HEK293 (cell line): ENCODE data around the gene PLCH2.

Experiments
- CTCF ChIA-PET: fragments of 350-600 bp; formaldehyde crosslinking; extraction: SDS; loops from one replicate; lab custom pipeline; 2021; ENCODE audit warnings: antibody characterized with exemption; lab: Yijun Ruan, JAX
- POLR2A ChIA-PET: fragments of 300-600 bp; formaldehyde crosslinking; extraction: SDS; loops from one replicate; lab custom pipeline; 2020; ENCODE audit warnings: antibody characterized with exemption, inconsistent platforms; lab: Yijun Ruan, JAX
- H3K27ac ChIP-seq: fragments of 200-500 bp; sonication (Bioruptor generic); 2 replicates; pipeline ENCODE4 v1.5.1; 2014; ENCODE audit warnings: low read depth, low read length, control low read depth, inconsistent platforms; ENCODE audit errors: extremely low read depth
- H3K36me3 ChIP-seq, 2 experiments: fragments of 200-500 bp in 1 of 2; sonication (Bioruptor generic) in 1 of 2; 1 replicate in 1 of 2; 2 replicates in 1 of 2; pipeline ENCODE4 v1.5.1; 2014 to 2017; ENCODE audit warnings: inconsistent platforms in 2 of 2, low read length in 2 of 2; ENCODE audit not compliant: control insufficient read depth in 2 of 2, insufficient read depth in 1 of 2
- H3K4me1 ChIP-seq: fragments of 200-500 bp; sonication (Bioruptor generic); 2 replicates; pipeline ENCODE4 v1.5.1; 2014; ENCODE audit warnings: mild to moderate bottlenecking, low read length, inconsistent platforms; ENCODE audit not compliant: control insufficient read depth, insufficient read depth
- H3K4me3 ChIP-seq: 2 replicates; pipeline ENCODE4 v1.5.1; 2011; ENCODE audit warnings: low read depth, mild to moderate bottlenecking, control low read depth, low read length, moderate library complexity
- H3K9me3 ChIP-seq: fragments of 200-500 bp; sonication (Bioruptor generic); 2 replicates; pipeline ENCODE4 v1.5.1; 2014; ENCODE audit warnings: low read depth, low read length, inconsistent platforms; ENCODE audit not compliant: control insufficient read depth, insufficient read depth
- GLIS1 ChIP-seq: fragments of 450-650 bp; formaldehyde crosslinking; IDR thresholded peaks from 2 replicates; pipeline ENCODE4 v1.5.1; 2016; ENCODE audit warnings: missing biosample characterization, missing genetic modification characterization
- GLIS2 ChIP-seq: fragments of 450-650 bp; formaldehyde crosslinking; IDR thresholded peaks from 2 replicates; pipeline ENCODE4 v1.5.1; 2016; ENCODE audit warnings: missing biosample characterization, missing genetic modification characterization
- HOXA7 ChIP-seq: sonication (generic); formaldehyde crosslinking; IDR thresholded peaks from 2 replicates; pipeline ENCODE4 v1.8.1; 2022; ENCODE audit warnings: missing genetic modification reagents, borderline replicate concordance
- KLF16 ChIP-seq: fragments of 450-650 bp; formaldehyde crosslinking; IDR thresholded peaks from 2 replicates; pipeline ENCODE4 v1.5.1; 2017; ENCODE audit warnings: missing biosample characterization, missing genetic modification characterization
- REPIN1 ChIP-seq: fragments of 450-650 bp; formaldehyde crosslinking; IDR thresholded peaks from 2 replicates; pipeline ENCODE4 v1.5.1; 2017; ENCODE audit warnings: missing biosample characterization, missing genetic modification characterization, low read depth
- SCRT2 ChIP-seq: fragments of 450-650 bp; formaldehyde crosslinking; IDR thresholded peaks from 2 replicates; pipeline ENCODE4 v1.5.1; 2016; ENCODE audit warnings: missing biosample characterization, missing genetic modification characterization
- SETDB1 ChIP-seq: IDR thresholded peaks from one replicate; pipeline ENCODE4 v1.6.1; 2017; ENCODE audit warnings: mild to moderate bottlenecking, low read length, moderate library complexity, mixed read lengths; ENCODE audit not compliant: insufficient read length
- SP3 ChIP-seq: fragments of 450-650 bp; formaldehyde crosslinking; IDR thresholded peaks from 2 replicates; pipeline ENCODE4 v1.5.1; 2016; ENCODE audit warnings: missing biosample characterization, missing genetic modification characterization
- ZBTB11 ChIP-seq: fragments of 450-650 bp; formaldehyde crosslinking; conservative IDR thresholded peaks from 2 replicates; pipeline ENCODE4 v1.5.1; 2016; ENCODE audit warnings: low read depth, missing biosample characterization, missing genetic modification characterization
- ZBTB20 ChIP-seq: fragments of 450-650 bp; formaldehyde crosslinking; IDR thresholded peaks from 2 replicates; pipeline ENCODE4 v1.5.1; 2016; ENCODE audit warnings: missing biosample characterization, missing genetic modification characterization
- ZFHX2 ChIP-seq: fragments of 450-650 bp; formaldehyde crosslinking; conservative IDR thresholded peaks from 2 replicates; pipeline ENCODE4 v1.5.1; 2016; ENCODE audit warnings: missing biosample characterization, missing genetic modification characterization
- ZFP69B ChIP-seq: fragments of 450-650 bp; formaldehyde crosslinking; IDR thresholded peaks from 2 replicates; pipeline ENCODE4 v1.5.1; 2016; ENCODE audit warnings: missing biosample characterization, missing genetic modification characterization
- ZNF202 ChIP-seq: fragments of 450-650 bp; formaldehyde crosslinking; IDR thresholded peaks from 2 replicates; pipeline ENCODE4 v1.5.1; 2016; ENCODE audit warnings: missing biosample characterization, missing genetic modification characterization, borderline replicate concordance
- ZNF223 ChIP-seq: fragments of 450-650 bp; formaldehyde crosslinking; IDR thresholded peaks from 2 replicates; pipeline ENCODE4 v1.5.1; 2016; ENCODE audit warnings: missing biosample characterization, missing genetic modification characterization
- ZNF335 ChIP-seq: fragments of 450-650 bp; formaldehyde crosslinking; conservative IDR thresholded peaks from 2 replicates; pipeline ENCODE4 v1.5.1; 2016; ENCODE audit warnings: missing biosample characterization, missing genetic modification characterization
- ZNF362 ChIP-seq: fragments of 450-650 bp; formaldehyde crosslinking; IDR thresholded peaks from 2 replicates; pipeline ENCODE4 v1.5.1; 2016; ENCODE audit warnings: missing biosample characterization, missing genetic modification characterization
- ZNF514 ChIP-seq: fragments of 450-650 bp; formaldehyde crosslinking; IDR thresholded peaks from 2 replicates; pipeline ENCODE4 v1.5.1; 2016; ENCODE audit warnings: missing biosample characterization, missing genetic modification characterization
- ZNF548 ChIP-seq: fragments of 450-650 bp; formaldehyde crosslinking; IDR thresholded peaks from 2 replicates; pipeline ENCODE4 v1.5.1; 2016; ENCODE audit warnings: missing biosample characterization, missing genetic modification characterization
- ZNF558 ChIP-seq: fragments of 450-650 bp; formaldehyde crosslinking; IDR thresholded peaks from 2 replicates; pipeline ENCODE4 v1.5.1; 2016; ENCODE audit warnings: missing biosample characterization, missing genetic modification characterization
- ZNF600 ChIP-seq: fragments of 450-650 bp; formaldehyde crosslinking; IDR thresholded peaks from 2 replicates; pipeline ENCODE4 v1.5.1; 2016; ENCODE audit warnings: missing biosample characterization, missing genetic modification characterization
- ZNF629 ChIP-seq: fragments of 450-650 bp; formaldehyde crosslinking; IDR thresholded peaks from 2 replicates; pipeline ENCODE4 v1.5.1; 2017; ENCODE audit warnings: missing biosample characterization, missing genetic modification characterization
- ZNF670 ChIP-seq: fragments of 450-650 bp; formaldehyde crosslinking; IDR thresholded peaks from 2 replicates; pipeline ENCODE4 v1.5.1; 2016; ENCODE audit warnings: missing biosample characterization, missing genetic modification characterization, low read depth
- ZNF704 ChIP-seq: fragments of 450-650 bp; formaldehyde crosslinking; IDR thresholded peaks from 2 replicates; pipeline ENCODE4 v1.5.1; 2016; ENCODE audit warnings: missing biosample characterization, missing genetic modification characterization
- TF ChIP-seq, protein P1 (sequence below): fragments of 450-650 bp; formaldehyde crosslinking; IDR thresholded peaks from 2 replicates; pipeline ENCODE4 v1.5.1; 2017; ENCODE audit warnings: missing biosample characterization, mild to moderate bottlenecking, missing genetic modification characterization, moderate library complexity
- TF ChIP-seq, protein P2 (sequence below): fragments of 450-650 bp; formaldehyde crosslinking; IDR thresholded peaks from 2 replicates; pipeline ENCODE4 v1.5.1; 2017; ENCODE audit warnings: missing biosample characterization, missing genetic modification characterization

PLCH2 gene

GRCh38 chr1:2483970-2484369 is 7.9 kb downstream of the PLCH2 start (continued):
- TF ChIP-seq ZBTB11 (tag by site-specific recombination) (no peak), ZBTB20 (tag by site-specific recombination) (no peak), ZNF600 (no peak), GLIS2 (peak; percentile 33; the same call in 1 of the 2 replicates), SCRT2 (no peak), ZNF670 (tag by site-specific recombination) (no peak), ZFHX2 (tag by site-specific recombination) (peak; percentile 99)
- TF ChIP-seq, all 188 proteins: peak for 4

DNA sequence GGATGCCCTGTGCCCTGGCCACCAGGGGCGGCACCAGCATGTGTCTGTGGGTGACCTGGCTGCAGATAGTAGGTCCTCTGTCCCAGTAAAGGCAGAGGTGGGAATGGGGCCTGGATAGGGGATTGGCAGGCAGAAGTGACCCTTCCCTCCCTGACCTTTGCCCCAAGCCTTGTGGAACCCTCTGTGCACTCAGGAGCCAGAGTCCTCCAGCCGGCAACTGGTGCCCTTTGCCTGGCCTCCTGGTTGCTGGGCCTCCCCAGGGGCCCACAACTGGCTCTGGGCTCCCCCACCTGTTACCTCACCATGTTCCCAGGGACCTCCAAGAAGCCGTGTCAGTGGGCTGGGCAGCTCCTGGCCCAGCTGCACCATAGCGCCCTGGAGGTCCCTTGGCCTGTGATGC is 10.0 kb downstream of the PLCH2 start:
- POLR2A ChIA-PET, result no interaction called here
- H3K4me3 ChIP-seq, result no peak overlapping the region
- no peaks in the 10 kb centered on the region for H3K4me1 ChIP-seq
- CTCF ChIA-PET, result interaction anchor here (0.7 kb wide), 1 partner anchor 864 kb away, joined by 3 read pairs; no protein-coding TSS in a partner anchor
- TF ChIP-seq SCRT2, result 0 out of 2 replicates have a peak, but pooled peaks have one; percentile 26
- TF ChIP-seq KLF16 (tag by site-specific recombination), result no peak
- TF ChIP-seq ZNF514 (tag by site-specific recombination), result no peak
- TF ChIP-seq GLIS1 (tag by site-specific recombination), result peak; percentile 21
- TF ChIP-seq, all 188 proteins: peak for 2
- Histone ChIP-seq H3K36me3 (no peaks in the 10 kb centered on the region), H3K9me3 (no peaks in the 10 kb centered on the region), H3K27ac (no peak overlapping the region)

GRCh38 chr1:2486558-2486957 is 10.5 kb downstream of the PLCH2 start:
- CTCF ChIA-PET, result interaction anchor here (0.7 kb wide), 1 partner anchor 863 kb away, joined by 3 read pairs; no protein-coding TSS in a partner anchor
- no peak overlapping the region for H3K27ac ChIP-seq
- H3K36me3 ChIP-seq, result no peaks in the 10 kb centered on the region
- H3K4me1 ChIP-seq, result no peaks in the 10 kb centered on the region
- POLR2A ChIA-PET, result interaction anchor here (1.1 kb wide), 1 partner anchor 40 kb away, joined by 3 read pairs; the partner anchor contains the start of gene PANK4
- no peak overlapping the region for H3K4me3 ChIP-seq
- no peaks in the 10 kb centered on the region for H3K9me3 ChIP-seq
- TF ChIP-seq ZNF548 (tag by site-specific recombination) (no peak), ZNF704 (no peak), ZNF335 (tag by site-specific recombination) (no peak), ZFP69B (tag by site-specific recombination) (no peak), REPIN1 (tag by site-specific recombination) (no peak), ZNF223 (tag by site-specific recombination) (no peak), SP3 (tag by site-specific recombination) (no peak), SETDB1 (no peak), ZNF202 (tag by site-specific recombination) (no peak), HOXA7 (CRISPR knock-in tag) (no peak), ZNF629 (tag by site-specific recombination) (no peak), ZNF558 (tag by site-specific recombination) (no peak), ZNF362 (no peak)
- TF ChIP-seq, protein P1, sequence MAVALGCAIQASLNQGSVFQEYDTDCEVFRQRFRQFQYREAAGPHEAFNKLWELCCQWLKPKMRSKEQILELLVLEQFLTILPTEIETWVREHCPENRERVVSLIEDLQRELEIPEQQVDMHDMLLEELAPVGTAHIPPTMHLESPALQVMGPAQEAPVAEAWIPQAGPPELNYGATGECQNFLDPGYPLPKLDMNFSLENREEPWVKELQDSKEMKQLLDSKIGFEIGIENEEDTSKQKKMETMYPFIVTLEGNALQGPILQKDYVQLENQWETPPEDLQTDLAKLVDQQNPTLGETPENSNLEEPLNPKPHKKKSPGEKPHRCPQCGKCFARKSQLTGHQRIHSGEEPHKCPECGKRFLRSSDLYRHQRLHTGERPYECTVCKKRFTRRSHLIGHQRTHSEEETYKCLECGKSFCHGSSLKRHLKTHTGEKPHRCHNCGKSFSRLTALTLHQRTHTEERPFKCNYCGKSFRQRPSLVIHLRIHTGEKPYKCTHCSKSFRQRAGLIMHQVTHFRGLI (tag by site-specific recombination), result no peak
- TF ChIP-seq, protein P2, sequence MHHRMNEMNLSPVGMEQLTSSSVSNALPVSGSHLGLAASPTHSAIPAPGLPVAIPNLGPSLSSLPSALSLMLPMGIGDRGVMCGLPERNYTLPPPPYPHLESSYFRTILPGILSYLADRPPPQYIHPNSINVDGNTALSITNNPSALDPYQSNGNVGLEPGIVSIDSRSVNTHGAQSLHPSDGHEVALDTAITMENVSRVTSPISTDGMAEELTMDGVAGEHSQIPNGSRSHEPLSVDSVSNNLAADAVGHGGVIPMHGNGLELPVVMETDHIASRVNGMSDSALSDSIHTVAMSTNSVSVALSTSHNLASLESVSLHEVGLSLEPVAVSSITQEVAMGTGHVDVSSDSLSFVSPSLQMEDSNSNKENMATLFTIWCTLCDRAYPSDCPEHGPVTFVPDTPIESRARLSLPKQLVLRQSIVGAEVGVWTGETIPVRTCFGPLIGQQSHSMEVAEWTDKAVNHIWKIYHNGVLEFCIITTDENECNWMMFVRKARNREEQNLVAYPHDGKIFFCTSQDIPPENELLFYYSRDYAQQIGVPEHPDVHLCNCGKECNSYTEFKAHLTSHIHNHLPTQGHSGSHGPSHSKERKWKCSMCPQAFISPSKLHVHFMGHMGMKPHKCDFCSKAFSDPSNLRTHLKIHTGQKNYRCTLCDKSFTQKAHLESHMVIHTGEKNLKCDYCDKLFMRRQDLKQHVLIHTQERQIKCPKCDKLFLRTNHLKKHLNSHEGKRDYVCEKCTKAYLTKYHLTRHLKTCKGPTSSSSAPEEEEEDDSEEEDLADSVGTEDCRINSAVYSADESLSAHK, result no peak
